Measurements from ENCODE around the gene STXBP1. TPM values are rescaled to one million over a fixed set of nuclear protein-coding genes. Genes with fewer than 3 reads are reported as not detected.

STXBP1 gene
- polyA plus RNA-seq, 3 donors, result 28.9 to 35.2 (median 30.2) TPM

GRCh38 chr9:127698985-127699670, 87.1 kb downstream of the STXBP1 start:
- DNase-seq (ENCODE audit: extremely low read depth in 1 of 11, low read depth in 9 of 11, low spot score in 4 of 11), result peak; percentile 85 to 94 (median 93)

GRCh38 chr9:127700140-127700539, 88.1 kb downstream of the STXBP1 start:
- DNase-seq (ENCODE audit: extremely low read depth in 1 of 11, low read depth in 9 of 11, low spot score in 4 of 11), result no peak

- DNase-seq (ENCODE audit: extremely low read depth in 1 of 11, low read depth in 9 of 11, low spot score in 4 of 11), result no peak
These were observed 88.6 kb downstream of the STXBP1 start for GRCh38 chr9:127700594-127701255.

GRCh38 chr9:127703289-127703946, 91.3 kb downstream of the STXBP1 start:
- no peak for DNase-seq (ENCODE audit: extremely low read depth in 1 of 11, low read depth in 9 of 11, low spot score in 4 of 11)

- DNase-seq (ENCODE audit: extremely low read depth in 1 of 11, low read depth in 9 of 11, low spot score in 4 of 11), result no peak
These were observed 93.7 kb downstream of the STXBP1 start for GRCh38 chr9:127705577-127706379.

- no peak for DNase-seq (ENCODE audit: extremely low read depth in 1 of 11, low read depth in 9 of 11, low spot score in 4 of 11)
These were observed 94.8 kb downstream of the STXBP1 start, which contains the start of gene CFAP157 for GRCh38 chr9:127706836-127707241. Gene CFAP157, plus strand, starts transcription at chr9:127706988. Its CDS starts 44 bp downstream, at chr9:127707032.

- no peak for DNase-seq (ENCODE audit: extremely low read depth in 1 of 11, low read depth in 9 of 11, low spot score in 4 of 11)
These were observed 95.7 kb downstream of the STXBP1 start for GRCh38 chr9:127707766-127708165.

- DNase-seq (ENCODE audit: extremely low read depth in 1 of 11, low read depth in 9 of 11, low spot score in 4 of 11), result no peak
These were observed 97.0 kb downstream of the STXBP1 start for GRCh38 chr9:127708952-127709587.

GRCh38 chr9:127710204-127710783, 98.2 kb downstream of the STXBP1 start:
- DNase-seq (ENCODE audit: extremely low read depth in 1 of 11, low read depth in 9 of 11, low spot score in 4 of 11), result no peak

GRCh38 chr9:127711226-127711701, 99.2 kb downstream of the STXBP1 start:
- no peak for DNase-seq (ENCODE audit: extremely low read depth in 1 of 11, low read depth in 9 of 11, low spot score in 4 of 11)

- no peak for DNase-seq (ENCODE audit: extremely low read depth in 1 of 11, low read depth in 9 of 11, low spot score in 4 of 11)
These were observed 99.8 kb downstream of the STXBP1 start for GRCh38 chr9:127711831-127712274.

GRCh38 chr9:127712371-127712770, 100.3 kb downstream of the STXBP1 start:
- no peak for DNase-seq (ENCODE audit: extremely low read depth in 1 of 11, low read depth in 9 of 11, low spot score in 4 of 11)

GRCh38 chr9:127712867-127713266, 100.8 kb downstream of the STXBP1 start:
- no peak for DNase-seq (ENCODE audit: extremely low read depth in 1 of 11, low read depth in 9 of 11, low spot score in 4 of 11)

- DNase-seq (ENCODE audit: extremely low read depth in 1 of 11, low read depth in 9 of 11, low spot score in 4 of 11), result no peak
These were observed 102.1 kb downstream of the STXBP1 start for GRCh38 chr9:127714020-127714750.

- no peak for DNase-seq (ENCODE audit: extremely low read depth in 1 of 11, low read depth in 9 of 11, low spot score in 4 of 11)
These were observed 102.9 kb downstream of the STXBP1 start for GRCh38 chr9:127714951-127715469.

GRCh38 chr9:127715470-127716337, 103.6 kb downstream of the STXBP1 start, which contains the start of the genes PTRH1 and TTC16:
Gene PTRH1, minus strand, starts transcription at chr9:127715663. Its CDS starts 24 bp downstream, at chr9:127715639.
Gene TTC16, plus strand, starts transcription at chr9:127716079. Its CDS starts 67 bp downstream, at chr9:127716146.
- DNase-seq (ENCODE audit: extremely low read depth in 1 of 11, low read depth in 9 of 11, low spot score in 4 of 11), result peak; percentile 83 to 96 (median 94)

All from renal cortex interstitium (tissue), 11 donors.